Fibroblast of pulmonary artery (primary cell): Measurements from ENCODE around the gene CYP19A1.

ENCODE experiments used
- DNase-seq: peaks from one replicate; pipeline ENCODE4 v3.0.0-alpha.2; 2010; ENCODE audit warnings: low read depth
- H3K4me3 ChIP-seq: replicated peaks from 2 replicates; pipeline ENCODE4 v1.5.1; 2011; ENCODE audit warnings: low read depth, mild to moderate bottlenecking, control low read depth, low read length, moderate library complexity
- CTCF ChIP-seq: IDR thresholded peaks from 2 replicates; pipeline ENCODE4 v1.5.1; 2011; ENCODE audit warnings: mild to moderate bottlenecking, control low read depth, low read length, inconsistent platforms; ENCODE audit errors: missing control alignments

Gene CYP19A1

GRCh38 chr15:51313644-51314280 lies 24.6 kb downstream of the CYP19A1 start:
- TF ChIP-seq CTCF: no peak
- H3K4me3 ChIP-seq: no peak overlapping the region
- DNase-seq: no peak

GRCh38 chr15:51313074-51313393 lies 25.4 kb downstream of the CYP19A1 start:
- DNase-seq: peak; percentile 72
- no peak overlapping the region for H3K4me3 ChIP-seq
- TF ChIP-seq CTCF: no peak

GRCh38 chr15:51312166-51313073 lies 26.0 kb downstream of the CYP19A1 start:
- TF ChIP-seq CTCF: no peak
- no peak overlapping the region for H3K4me3 ChIP-seq
- peak; percentile 57 for DNase-seq

- H3K4me3 ChIP-seq: no peak overlapping the region
- TF ChIP-seq CTCF: no peak
- DNase-seq: no peak
Measured at GRCh38 chr15:51311510-51311909, 26.9 kb downstream of the CYP19A1 start.

- peak; percentile 83 for DNase-seq
- H3K4me3 ChIP-seq: no peak overlapping the region
- no peak for TF ChIP-seq CTCF
Measured at GRCh38 chr15:51310064-51310463, 28.3 kb downstream of the CYP19A1 start.

- no peak overlapping the region for H3K4me3 ChIP-seq
- peak; percentile 22 for DNase-seq
- no peak for TF ChIP-seq CTCF
Measured at GRCh38 chr15:51307811-51308210, 30.6 kb downstream of the CYP19A1 start.
